Measurements from ENCODE around the gene CNTFR. TPM values are rescaled to one million over a fixed set of nuclear protein-coding genes. Genes with fewer than 3 reads are reported as not detected.

Gene CNTFR
- total RNA-seq, 4 donors from 2014 or later: 0.29 to 4.6 (median 0.40) TPM; not detected in 1

GRCh38 chr9:34507966-34508365, 81.6 kb downstream of the CNTFR start:
- intact Hi-C loops (cut with DNase I): loop anchor here (10.0 kb wide), 1 partner anchor 77 kb away; the partner anchor contains the start of gene CNTFR

GRCh38 chr9:34507556-34507955, 82.0 kb downstream of the CNTFR start:
- DNase-seq: no peak
- TF ChIP-seq, protein P1, sequence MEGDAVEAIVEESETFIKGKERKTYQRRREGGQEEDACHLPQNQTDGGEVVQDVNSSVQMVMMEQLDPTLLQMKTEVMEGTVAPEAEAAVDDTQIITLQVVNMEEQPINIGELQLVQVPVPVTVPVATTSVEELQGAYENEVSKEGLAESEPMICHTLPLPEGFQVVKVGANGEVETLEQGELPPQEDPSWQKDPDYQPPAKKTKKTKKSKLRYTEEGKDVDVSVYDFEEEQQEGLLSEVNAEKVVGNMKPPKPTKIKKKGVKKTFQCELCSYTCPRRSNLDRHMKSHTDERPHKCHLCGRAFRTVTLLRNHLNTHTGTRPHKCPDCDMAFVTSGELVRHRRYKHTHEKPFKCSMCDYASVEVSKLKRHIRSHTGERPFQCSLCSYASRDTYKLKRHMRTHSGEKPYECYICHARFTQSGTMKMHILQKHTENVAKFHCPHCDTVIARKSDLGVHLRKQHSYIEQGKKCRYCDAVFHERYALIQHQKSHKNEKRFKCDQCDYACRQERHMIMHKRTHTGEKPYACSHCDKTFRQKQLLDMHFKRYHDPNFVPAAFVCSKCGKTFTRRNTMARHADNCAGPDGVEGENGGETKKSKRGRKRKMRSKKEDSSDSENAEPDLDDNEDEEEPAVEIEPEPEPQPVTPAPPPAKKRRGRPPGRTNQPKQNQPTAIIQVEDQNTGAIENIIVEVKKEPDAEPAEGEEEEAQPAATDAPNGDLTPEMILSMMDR (IDR thresholded peaks at IDR 0.05): no peak
- TF ChIP-seq POLR2A (IDR thresholded peaks at IDR 0.05): no peak

More at GRCh38 chr9:34507966-34508365, 81.6 kb downstream of the CNTFR start:
- Histone ChIP-seq H3K27ac (no peak overlapping the region), H3K4me3 (no peak overlapping the region), H3K4me1 (no peaks in the 10 kb centered on the region), H3K9me3 (no peaks in the 10 kb centered on the region), H3K27me3 (no peaks in the 10 kb centered on the region), H3K36me3 (no peaks in the 10 kb centered on the region)
- TF ChIP-seq POLR2A (IDR thresholded peaks at IDR 0.05): no peak
- no peak for DNase-seq

DNA sequence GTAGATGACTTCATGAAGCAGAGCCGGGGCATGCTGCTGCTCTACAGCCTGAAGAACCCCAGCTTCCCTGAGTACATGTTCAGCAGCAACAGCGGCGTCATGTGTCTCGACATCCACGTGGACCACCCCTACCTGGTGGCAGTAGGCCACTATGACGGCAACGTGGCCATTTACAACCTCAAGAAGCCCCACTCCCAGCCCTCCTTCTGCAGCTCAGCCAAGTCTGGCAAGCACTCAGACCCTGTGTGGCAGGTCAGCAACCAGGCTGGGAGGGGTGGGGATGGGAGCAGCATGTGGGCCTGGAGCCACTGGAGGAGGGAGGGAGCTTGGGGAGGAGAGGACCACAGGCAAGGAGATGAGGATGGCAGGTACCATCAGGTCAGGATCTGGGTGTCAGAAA, 82.9 kb downstream of the CNTFR start:
- Histone ChIP-seq H3K9me3 (no peaks in the 10 kb centered on the region), H3K36me3 (no peaks in the 10 kb centered on the region), H3K4me3 (no peak overlapping the region), H3K27ac (no peak overlapping the region), H3K27me3 (no peaks in the 10 kb centered on the region), H3K4me1 (peaks cover 0 to 10% (median 6%) of the 10 kb centered on the region in 3 donors)
- WGBS, 2 donors: 67 to 85% methylated on average over 1 to 4 of the region's 7 CpGs
- no peak for DNase-seq
- intact Hi-C loops (cut with DNase I): loop anchor here (10.0 kb wide), 1 partner anchor 78 kb away; the partner anchor contains the start of gene CNTFR
- TF ChIP-seq POLR2A (IDR thresholded peaks at IDR 0.05): no peak
- TF ChIP-seq, protein P1 (IDR thresholded peaks at IDR 0.05): no peak

More at GRCh38 chr9:34507556-34507955, 82.0 kb downstream of the CNTFR start:
- no peaks in the 10 kb centered on the region for H3K36me3 ChIP-seq
- intact Hi-C loops (cut with DNase I): loop anchor here (10.0 kb wide), 1 partner anchor 77 kb away; the partner anchor contains the start of gene CNTFR
- H3K4me3 ChIP-seq: no peak overlapping the region
- WGBS, 2 donors: 83 to 92% methylated on average over 3 to 4 of the region's 5 CpGs
- peaks cover 0 to 1% (median 0%) of the 10 kb centered on the region in 3 donors for H3K4me1 ChIP-seq
- no peaks in the 10 kb centered on the region for H3K27me3 ChIP-seq
- H3K9me3 ChIP-seq: no peaks in the 10 kb centered on the region
- H3K27ac ChIP-seq: no peak overlapping the region

- H3K27ac ChIP-seq: no peak overlapping the region
- 40 to 78% methylated on average over 1 to 5 of the region's 5 CpGs for WGBS, 2 donors
- no peaks in the 10 kb centered on the region for H3K9me3 ChIP-seq
- no peaks in the 10 kb centered on the region for H3K36me3 ChIP-seq
- DNase-seq: no peak
- H3K4me3 ChIP-seq: no peak overlapping the region
- TF ChIP-seq, protein P1 (IDR thresholded peaks at IDR 0.05): no peak
- TF ChIP-seq POLR2A (IDR thresholded peaks at IDR 0.05): no peak
- intact Hi-C loops (cut with DNase I): loop anchor here (10.0 kb wide), 1 partner anchor 79 kb away; the partner anchor contains the start of gene CNTFR
- peaks cover 0 to 18% (median 10%) of the 10 kb centered on the region in 3 donors for H3K4me1 ChIP-seq
- no peaks in the 10 kb centered on the region for H3K27me3 ChIP-seq
Observed at GRCh38 chr9:34505370-34506120, 84.0 kb downstream of the CNTFR start.

DNA sequence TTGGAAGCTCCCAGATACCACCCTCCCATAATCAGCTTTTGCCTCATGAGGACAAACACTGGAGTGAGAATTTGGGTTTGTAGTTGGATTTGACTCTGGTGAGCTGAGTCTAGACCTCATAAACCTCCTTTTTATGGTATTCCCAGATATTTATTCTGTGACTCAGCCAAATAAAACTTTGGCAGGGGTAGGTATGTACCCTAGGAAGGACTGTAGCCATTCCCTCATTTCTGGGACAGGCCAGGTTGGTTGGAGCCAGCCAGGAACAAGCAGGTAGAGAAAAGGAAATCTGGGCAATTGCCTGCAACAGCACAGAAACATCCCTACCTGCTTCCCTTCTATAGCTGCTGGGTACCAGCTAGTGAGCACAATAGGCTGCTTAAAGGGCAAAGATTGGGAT, 86.1 kb downstream of the CNTFR start:
- no peak overlapping the region for H3K4me3 ChIP-seq
- DNase-seq: no peak
- TF ChIP-seq POLR2A (IDR thresholded peaks at IDR 0.05): no peak
- TF ChIP-seq, protein P1 (IDR thresholded peaks at IDR 0.05): no peak
- no peaks in the 10 kb centered on the region for H3K27me3 ChIP-seq
- intact Hi-C loops (cut with DNase I): loop anchor here (5.0 to 10.0 kb wide), 3 partner anchors 61 to 101 kb away; partner anchors contain the start of gene CNTFR
- H3K4me1 ChIP-seq: peaks cover 0 to 18% (median 10%) of the 10 kb centered on the region in 3 donors
- no peak overlapping the region for H3K27ac ChIP-seq
- H3K36me3 ChIP-seq: no peaks in the 10 kb centered on the region
- no peaks in the 10 kb centered on the region for H3K9me3 ChIP-seq
